ENCODE measurements around the gene MYO15A.

MYO15A gene

DNA sequence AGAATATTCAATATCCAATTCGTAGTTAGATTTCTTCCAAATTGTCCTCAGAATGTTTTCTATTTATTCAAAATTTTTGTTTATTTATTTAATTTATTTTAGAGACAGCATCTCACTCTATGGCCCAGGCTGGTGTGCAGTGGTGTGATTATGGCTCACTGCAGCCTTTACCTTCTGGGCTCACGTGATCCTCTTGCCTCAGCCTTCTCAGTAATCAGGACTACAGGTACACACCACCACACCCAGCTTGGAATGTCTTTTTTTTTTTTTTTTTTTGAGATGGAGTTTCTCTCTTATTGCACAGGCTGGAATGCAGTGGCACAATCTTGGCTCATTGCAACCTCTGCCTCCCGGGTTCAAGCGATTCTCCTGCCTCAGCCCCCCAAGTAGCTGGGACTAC, 24.3 kb upstream of the MYO15A start:
- Histone ChIP-seq H3K9me3 (ENCODE audit: insufficient read depth, low read depth, low read length) (no peaks in the 10 kb centered on the region), H3K27ac (ENCODE audit: low read length) (no peak overlapping the region), H3K36me3 (ENCODE audit: insufficient read depth, low read depth, low read length) (no peaks in the 10 kb centered on the region), H3K27me3 (ENCODE audit: insufficient read depth, low read length) (no peaks in the 10 kb centered on the region), H3K4me1 (ENCODE audit: insufficient read depth, low read length) (no peaks in the 10 kb centered on the region), H3K9ac (ENCODE audit: low read depth, low read length) (no peak overlapping the region), H3K4me3 (ENCODE audit: low read length) (no peak overlapping the region)

- Histone ChIP-seq H3K9ac (ENCODE audit: low read depth, low read length) (peak within 1 kb of the TSS; percentile 88), H3K27me3 (ENCODE audit: insufficient read depth, low read length) (no peaks in the 10 kb centered on the region), H3K4me3 (ENCODE audit: low read length) (peak within 1 kb of the TSS; percentile 88), H3K9me3 (ENCODE audit: insufficient read depth, low read depth, low read length) (no peaks in the 10 kb centered on the region), H3K4me1 (ENCODE audit: insufficient read depth, low read length) (no peaks in the 10 kb centered on the region), H3K36me3 (ENCODE audit: insufficient read depth, low read depth, low read length) (peaks cover 8% of the 10 kb centered on the region), H3K27ac (ENCODE audit: low read length) (no peak within 1 kb of the TSS)
These were observed 20.7 kb upstream of the MYO15A start, which contains the start of gene DRG2 for GRCh38 chr17:18087610-18088491. DRG2 (plus strand) TSS chr17:18087948; CDS start chr17:18088024, 76 bp downstream.

DNA sequence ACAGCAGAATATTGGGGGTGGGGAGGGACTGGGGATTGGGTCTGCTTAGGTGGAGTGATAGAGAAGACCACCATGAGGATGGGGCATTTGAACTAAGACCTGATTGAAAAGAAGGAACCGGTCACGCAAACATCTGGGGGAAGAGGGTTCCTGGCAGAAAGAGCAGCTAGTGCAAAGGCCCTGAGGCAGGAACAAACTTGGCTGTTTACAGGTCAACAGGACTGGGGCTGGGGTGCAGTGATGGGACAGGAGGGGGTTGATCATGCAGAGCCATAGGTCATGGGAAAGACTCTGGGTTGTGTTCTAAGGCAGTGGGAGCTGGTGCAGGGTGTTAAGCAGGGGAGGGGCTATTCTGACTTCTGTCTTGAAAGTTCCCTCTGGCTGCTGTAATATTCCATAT, 18.9 kb upstream of the MYO15A start:
- Histone ChIP-seq H3K9ac (ENCODE audit: low read depth, low read length) (no peak overlapping the region), H3K27me3 (ENCODE audit: insufficient read depth, low read length) (no peaks in the 10 kb centered on the region), H3K27ac (ENCODE audit: low read length) (no peak overlapping the region), H3K36me3 (ENCODE audit: insufficient read depth, low read depth, low read length) (peaks cover 17% of the 10 kb centered on the region), H3K4me1 (ENCODE audit: insufficient read depth, low read length) (no peaks in the 10 kb centered on the region), H3K4me3 (ENCODE audit: low read length) (no peak overlapping the region), H3K9me3 (ENCODE audit: insufficient read depth, low read depth, low read length) (no peaks in the 10 kb centered on the region)

DNA sequence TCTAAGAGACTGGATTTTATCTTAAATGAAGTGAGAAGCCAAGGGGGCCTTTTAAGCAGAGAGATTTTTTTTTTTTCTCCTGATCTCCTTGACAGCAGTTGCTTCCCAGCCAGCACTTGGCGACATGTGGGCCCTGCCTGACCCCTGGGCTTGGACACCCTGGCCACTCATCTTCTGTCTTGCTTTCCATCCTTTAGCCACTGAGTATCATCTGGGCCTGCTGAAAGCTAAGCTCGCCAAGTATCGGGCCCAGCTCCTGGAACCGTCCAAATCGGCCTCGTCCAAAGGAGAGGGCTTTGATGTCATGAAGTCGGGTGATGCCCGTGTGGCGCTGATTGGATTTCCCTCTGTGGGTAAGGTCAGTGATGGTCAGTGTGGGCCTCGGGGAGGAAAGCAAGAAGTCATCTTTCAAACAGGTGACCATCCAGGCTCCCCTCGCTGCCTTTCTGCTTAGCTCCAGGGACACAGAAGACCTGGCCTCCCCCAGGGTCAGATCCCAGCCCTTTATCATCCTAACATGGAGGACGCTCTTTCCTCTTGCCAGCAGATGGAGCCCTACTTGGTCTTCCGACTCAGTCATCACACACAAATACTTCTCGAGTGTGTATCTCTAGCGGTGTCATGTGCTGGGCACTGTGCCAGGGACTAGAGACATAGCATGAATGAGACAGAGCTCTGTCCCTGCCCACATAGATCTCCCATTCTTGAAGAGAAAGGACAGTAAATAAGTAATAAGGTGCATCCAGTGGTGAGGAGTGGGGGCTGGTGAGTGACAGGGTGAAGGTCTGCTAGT, 14.7 kb upstream of the MYO15A start:
- Histone ChIP-seq H3K27me3 (ENCODE audit: insufficient read depth, low read length) (no peaks in the 10 kb centered on the region), H3K9ac (ENCODE audit: low read depth, low read length) (no peak overlapping the region), H3K4me1 (ENCODE audit: insufficient read depth, low read length) (no peaks in the 10 kb centered on the region), H3K27ac (ENCODE audit: low read length) (no peak overlapping the region), H3K4me3 (ENCODE audit: low read length) (no peak overlapping the region), H3K36me3 (ENCODE audit: insufficient read depth, low read depth, low read length) (peaks cover 52% of the 10 kb centered on the region), H3K9me3 (ENCODE audit: insufficient read depth, low read depth, low read length) (no peaks in the 10 kb centered on the region)

- H3K4me3 ChIP-seq (ENCODE audit: low read length) = no peak overlapping the region
- no peak overlapping the region for H3K27ac ChIP-seq (ENCODE audit: low read length)
- H3K9ac ChIP-seq (ENCODE audit: low read depth, low read length) = no peak overlapping the region
- no peaks in the 10 kb centered on the region for H3K9me3 ChIP-seq (ENCODE audit: insufficient read depth, low read depth, low read length)
- H3K4me1 ChIP-seq (ENCODE audit: insufficient read depth, low read length) = no peaks in the 10 kb centered on the region
- peaks cover 58% of the 10 kb centered on the region for H3K36me3 ChIP-seq (ENCODE audit: insufficient read depth, low read depth, low read length)
- H3K27me3 ChIP-seq (ENCODE audit: insufficient read depth, low read length) = no peaks in the 10 kb centered on the region
These were observed 14.1 kb upstream of the MYO15A start for GRCh38 chr17:18094409-18094807.

- H3K36me3 ChIP-seq (ENCODE audit: insufficient read depth, low read depth, low read length) = peaks cover 65% of the 10 kb centered on the region
- no peak overlapping the region for H3K4me3 ChIP-seq (ENCODE audit: low read length)
- H3K4me1 ChIP-seq (ENCODE audit: insufficient read depth, low read length) = no peaks in the 10 kb centered on the region
- no peaks in the 10 kb centered on the region for H3K9me3 ChIP-seq (ENCODE audit: insufficient read depth, low read depth, low read length)
- H3K27me3 ChIP-seq (ENCODE audit: insufficient read depth, low read length) = no peaks in the 10 kb centered on the region
- no peak overlapping the region for H3K9ac ChIP-seq (ENCODE audit: low read depth, low read length)
- H3K27ac ChIP-seq (ENCODE audit: low read length) = no peak overlapping the region
These were observed 9.0 kb upstream of the MYO15A start for GRCh38 chr17:18099516-18099915.

- Histone ChIP-seq H3K27ac (ENCODE audit: low read length) (no peak overlapping the region), H3K27me3 (ENCODE audit: insufficient read depth, low read length) (no peaks in the 10 kb centered on the region), H3K36me3 (ENCODE audit: insufficient read depth, low read depth, low read length) (peaks cover 72% of the 10 kb centered on the region), H3K9ac (ENCODE audit: low read depth, low read length) (no peak overlapping the region), H3K9me3 (ENCODE audit: insufficient read depth, low read depth, low read length) (no peaks in the 10 kb centered on the region), H3K4me1 (ENCODE audit: insufficient read depth, low read length) (no peaks in the 10 kb centered on the region), H3K4me3 (ENCODE audit: low read length) (no peak overlapping the region)
These were observed 7.9 kb upstream of the MYO15A start for GRCh38 chr17:18100616-18101015.

- no peaks in the 10 kb centered on the region for H3K9me3 ChIP-seq (ENCODE audit: insufficient read depth, low read depth, low read length)
- H3K4me1 ChIP-seq (ENCODE audit: insufficient read depth, low read length) = no peaks in the 10 kb centered on the region
- no peak overlapping the region for H3K4me3 ChIP-seq (ENCODE audit: low read length)
- peaks cover 62% of the 10 kb centered on the region for H3K36me3 ChIP-seq (ENCODE audit: insufficient read depth, low read depth, low read length)
- H3K27ac ChIP-seq (ENCODE audit: low read length) = no peak overlapping the region
- H3K9ac ChIP-seq (ENCODE audit: low read depth, low read length) = no peak overlapping the region
- no peaks in the 10 kb centered on the region for H3K27me3 ChIP-seq (ENCODE audit: insufficient read depth, low read length)
These were observed 6.7 kb upstream of the MYO15A start for GRCh38 chr17:18101828-18102227.

GRCh38 chr17:18102640-18103039, 5.9 kb upstream of the MYO15A start:
- H3K9me3 ChIP-seq (ENCODE audit: insufficient read depth, low read depth, low read length) = no peaks in the 10 kb centered on the region
- no peak overlapping the region for H3K9ac ChIP-seq (ENCODE audit: low read depth, low read length)
- no peak overlapping the region for H3K27ac ChIP-seq (ENCODE audit: low read length)
- H3K4me1 ChIP-seq (ENCODE audit: insufficient read depth, low read length) = no peaks in the 10 kb centered on the region
- H3K36me3 ChIP-seq (ENCODE audit: insufficient read depth, low read depth, low read length) = peaks cover 57% of the 10 kb centered on the region
- H3K4me3 ChIP-seq (ENCODE audit: low read length) = no peak overlapping the region
- no peaks in the 10 kb centered on the region for H3K27me3 ChIP-seq (ENCODE audit: insufficient read depth, low read length)

DNA sequence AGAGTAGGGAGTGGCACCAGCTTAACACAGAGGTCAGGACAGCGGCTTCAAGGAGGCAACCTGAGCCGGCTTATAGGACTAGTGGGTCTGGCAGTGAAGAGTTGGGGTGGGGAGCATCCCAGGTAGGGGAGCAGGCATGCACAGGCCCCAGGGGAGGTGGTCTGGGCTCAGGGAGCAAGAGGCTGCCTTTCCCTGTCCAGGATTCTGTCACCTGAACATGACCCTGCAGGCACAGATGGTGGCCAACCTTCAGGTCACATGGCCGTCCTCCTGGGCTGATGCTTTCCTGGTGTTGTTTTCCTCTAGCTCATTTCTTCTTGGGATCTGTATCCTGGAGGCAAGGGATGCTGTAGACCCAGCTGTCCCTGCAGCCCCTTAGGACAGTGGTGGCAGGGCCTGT, 3.5 kb upstream of the MYO15A start:
- Histone ChIP-seq H3K4me1 (ENCODE audit: insufficient read depth, low read length) (no peaks in the 10 kb centered on the region), H3K27ac (ENCODE audit: low read length) (no peak overlapping the region)

DNA sequence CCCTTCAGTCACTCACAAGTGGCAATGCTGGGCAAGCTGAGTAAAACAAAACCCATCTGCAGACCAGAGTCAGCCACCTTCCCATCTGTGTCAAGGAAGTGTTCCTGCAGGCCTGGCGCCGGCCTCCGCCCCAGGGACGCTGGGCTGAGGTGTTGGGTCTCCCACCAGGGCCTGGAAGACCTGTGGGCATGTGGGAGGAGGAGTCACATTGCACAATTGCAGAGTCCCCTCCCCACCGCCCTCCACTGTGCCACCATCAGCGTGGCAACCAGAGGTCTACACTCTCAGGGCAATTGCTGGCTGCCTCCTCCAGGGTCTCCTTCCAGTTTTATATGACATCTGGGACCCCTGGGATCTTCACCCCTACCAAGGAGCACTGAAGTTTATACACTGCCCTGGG, 3.0 kb upstream of the MYO15A start:
- H3K4me1 ChIP-seq (ENCODE audit: insufficient read depth, low read length) = no peaks in the 10 kb centered on the region
- peaks cover 28% of the 10 kb centered on the region; the same call in 1 of the 2 replicates for H3K36me3 ChIP-seq (ENCODE audit: insufficient read depth, low read depth, low read length)

More for the DNA sequence above, 3.5 kb upstream of the MYO15A start:
- H3K9me3 ChIP-seq (ENCODE audit: insufficient read depth, low read depth, low read length) = no peaks in the 10 kb centered on the region
- H3K36me3 ChIP-seq (ENCODE audit: insufficient read depth, low read depth, low read length) = peaks cover 33% of the 10 kb centered on the region
- no peaks in the 10 kb centered on the region for H3K27me3 ChIP-seq (ENCODE audit: insufficient read depth, low read length)
- H3K9ac ChIP-seq (ENCODE audit: low read depth, low read length) = no peak overlapping the region
- H3K4me3 ChIP-seq (ENCODE audit: low read length) = no peak overlapping the region

DNA sequence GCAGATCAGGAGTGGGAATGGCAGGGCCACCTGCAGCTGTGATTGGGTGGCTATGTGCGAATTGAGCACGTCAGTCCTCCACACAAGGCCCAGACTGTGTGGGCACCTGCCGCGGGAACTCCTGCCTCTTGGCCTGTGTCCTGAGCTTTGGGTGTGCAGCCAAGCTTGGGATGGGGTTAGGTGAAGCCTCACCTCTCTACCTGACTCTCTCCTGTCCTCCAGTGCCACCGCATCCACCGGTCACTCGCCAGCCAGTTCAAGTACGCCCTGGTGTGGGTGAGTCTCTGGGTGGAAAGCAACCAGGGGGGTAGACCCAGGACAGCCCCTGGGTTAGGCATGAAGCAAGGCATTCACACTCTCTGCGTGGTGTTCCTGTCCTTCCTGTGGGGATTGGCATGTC, 2.3 kb upstream of the MYO15A start:
- Histone ChIP-seq H3K27ac (ENCODE audit: low read length) (no peak overlapping the region), H3K9ac (ENCODE audit: low read depth, low read length) (no peak overlapping the region), H3K4me1 (ENCODE audit: insufficient read depth, low read length) (no peaks in the 10 kb centered on the region), H3K4me3 (ENCODE audit: low read length) (no peak overlapping the region), H3K9me3 (ENCODE audit: insufficient read depth, low read depth, low read length) (no peaks in the 10 kb centered on the region), H3K36me3 (ENCODE audit: insufficient read depth, low read depth, low read length) (peaks cover 22% of the 10 kb centered on the region; the same call in 1 of the 2 replicates), H3K27me3 (ENCODE audit: insufficient read depth, low read length) (no peaks in the 10 kb centered on the region)

More for the DNA sequence above, 3.0 kb upstream of the MYO15A start:
- no peaks in the 10 kb centered on the region for H3K27me3 ChIP-seq (ENCODE audit: insufficient read depth, low read length)
- H3K9ac ChIP-seq (ENCODE audit: low read depth, low read length) = no peak overlapping the region
- H3K9me3 ChIP-seq (ENCODE audit: insufficient read depth, low read depth, low read length) = no peaks in the 10 kb centered on the region
- no peak overlapping the region for H3K4me3 ChIP-seq (ENCODE audit: low read length)
- H3K27ac ChIP-seq (ENCODE audit: low read length) = no peak overlapping the region
